Liver (tissue), 3 donors: ENCODE data around the gene SH3BGRL3.

Experiments used
- EGR1 ChIP-seq, 2 donors: IDR thresholded peaks; 2 replicates each; pipeline ENCODE4 v1.6.1; 2016 to 2018; ENCODE audit warnings: antibody characterized with exemption in 2 of 2, low read depth in 2 of 2
- HNF4A ChIP-seq, 2 donors: conservative IDR thresholded peaks; 2 replicates each; pipeline ENCODE4 v1.6.1; 2016; ENCODE audit warnings: antibody characterized with exemption in 2 of 2, mild to moderate bottlenecking in 2 of 2
- HNF4G ChIP-seq: IDR thresholded peaks from 2 replicates; pipeline ENCODE4 v1.6.1; 2016; ENCODE audit warnings: antibody characterized with exemption
- JUND ChIP-seq, 2 donors: IDR thresholded peaks; 2 replicates each; pipeline ENCODE4 v1.6.1; 2016; ENCODE audit warnings: antibody characterized with exemption in 2 of 2
- MAX ChIP-seq: IDR thresholded peaks from 2 replicates; pipeline ENCODE4 v1.6.1; 2016; ENCODE audit warnings: antibody characterized with exemption
- RAD21 ChIP-seq, 2 donors: IDR thresholded peaks; 2 replicates each; pipeline ENCODE4 v1.6.1; 2016; ENCODE audit warnings: antibody characterized with exemption in 2 of 2, mild to moderate bottlenecking in 2 of 2
- REST ChIP-seq: IDR thresholded peaks from 2 replicates; pipeline ENCODE4 v1.6.1; 2016; ENCODE audit warnings: antibody characterized with exemption, mild to moderate bottlenecking
- RXRA ChIP-seq, 2 donors: IDR thresholded peaks; 2 replicates each; pipeline ENCODE4 v1.6.1; 2017 to 2018; ENCODE audit warnings: antibody characterized with exemption in 2 of 2, mild to moderate bottlenecking in 1 of 2
- SP1 ChIP-seq: IDR thresholded peaks from 2 replicates; pipeline ENCODE4 v1.6.1; 2018; ENCODE audit warnings: antibody characterized with exemption, mild to moderate bottlenecking
- TAF1 ChIP-seq: conservative IDR thresholded peaks from 2 replicates; pipeline ENCODE4 v1.6.1; 2016; ENCODE audit warnings: antibody characterized with exemption, mild to moderate bottlenecking
- YY1 ChIP-seq: IDR thresholded peaks from 2 replicates; pipeline ENCODE4 v1.6.1; 2016; ENCODE audit warnings: antibody characterized with exemption, mild to moderate bottlenecking
- TF ChIP-seq, protein P1 (sequence below): fragments of 150-350 bp; IDR thresholded peaks from 2 replicates; pipeline ENCODE4 v1.5.1; 2017; ENCODE audit warnings: improper control_type of control experiment, low read depth, low read length; ENCODE audit not compliant: missing input control
- TF ChIP-seq, protein P2 (sequence below): IDR thresholded peaks from 2 replicates; pipeline ENCODE4 v1.6.1; 2016; ENCODE audit warnings: antibody characterized with exemption
- donor health status: healthy.
- donor health status: healthy.

- TF ChIP-seq RXRA (IDR thresholded peaks at IDR 0.05) (no peak), HNF4G (no peak), JUND (IDR thresholded peaks at IDR 0.05) (no peak), REST (no peak), TAF1 (no peak), SP1 (no peak), YY1 (no peak), EGR1 (IDR thresholded peaks at IDR 0.05; ENCODE audit: low read depth in 2 of 2) (no peak), MAX (no peak), RAD21 (IDR thresholded peaks at IDR 0.05) (no peak), HNF4A (conservative IDR thresholded peaks at IDR 0.05) (no peak)
- TF ChIP-seq, protein P1, sequence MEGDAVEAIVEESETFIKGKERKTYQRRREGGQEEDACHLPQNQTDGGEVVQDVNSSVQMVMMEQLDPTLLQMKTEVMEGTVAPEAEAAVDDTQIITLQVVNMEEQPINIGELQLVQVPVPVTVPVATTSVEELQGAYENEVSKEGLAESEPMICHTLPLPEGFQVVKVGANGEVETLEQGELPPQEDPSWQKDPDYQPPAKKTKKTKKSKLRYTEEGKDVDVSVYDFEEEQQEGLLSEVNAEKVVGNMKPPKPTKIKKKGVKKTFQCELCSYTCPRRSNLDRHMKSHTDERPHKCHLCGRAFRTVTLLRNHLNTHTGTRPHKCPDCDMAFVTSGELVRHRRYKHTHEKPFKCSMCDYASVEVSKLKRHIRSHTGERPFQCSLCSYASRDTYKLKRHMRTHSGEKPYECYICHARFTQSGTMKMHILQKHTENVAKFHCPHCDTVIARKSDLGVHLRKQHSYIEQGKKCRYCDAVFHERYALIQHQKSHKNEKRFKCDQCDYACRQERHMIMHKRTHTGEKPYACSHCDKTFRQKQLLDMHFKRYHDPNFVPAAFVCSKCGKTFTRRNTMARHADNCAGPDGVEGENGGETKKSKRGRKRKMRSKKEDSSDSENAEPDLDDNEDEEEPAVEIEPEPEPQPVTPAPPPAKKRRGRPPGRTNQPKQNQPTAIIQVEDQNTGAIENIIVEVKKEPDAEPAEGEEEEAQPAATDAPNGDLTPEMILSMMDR = no peak
- TF ChIP-seq, protein P2, sequence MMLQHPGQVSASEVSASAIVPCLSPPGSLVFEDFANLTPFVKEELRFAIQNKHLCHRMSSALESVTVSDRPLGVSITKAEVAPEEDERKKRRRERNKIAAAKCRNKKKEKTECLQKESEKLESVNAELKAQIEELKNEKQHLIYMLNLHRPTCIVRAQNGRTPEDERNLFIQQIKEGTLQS = no peak
Measured at GRCh38 chr1:26314501-26314900, 34.6 kb downstream of the SH3BGRL3 start.
